ENCODE results near the gene RBM38. TPM values are rescaled to one million over a fixed set of nuclear protein-coding genes. Genes with fewer than 3 reads are reported as not detected.

RBM38 gene
- total and polyA plus RNA-seq, 9 of the 15 experiments (the other 6 are each of a cell fraction or from before 2014, with no cell fraction given): 0.28 to 82.4 (median 33.2) TPM

DNA sequence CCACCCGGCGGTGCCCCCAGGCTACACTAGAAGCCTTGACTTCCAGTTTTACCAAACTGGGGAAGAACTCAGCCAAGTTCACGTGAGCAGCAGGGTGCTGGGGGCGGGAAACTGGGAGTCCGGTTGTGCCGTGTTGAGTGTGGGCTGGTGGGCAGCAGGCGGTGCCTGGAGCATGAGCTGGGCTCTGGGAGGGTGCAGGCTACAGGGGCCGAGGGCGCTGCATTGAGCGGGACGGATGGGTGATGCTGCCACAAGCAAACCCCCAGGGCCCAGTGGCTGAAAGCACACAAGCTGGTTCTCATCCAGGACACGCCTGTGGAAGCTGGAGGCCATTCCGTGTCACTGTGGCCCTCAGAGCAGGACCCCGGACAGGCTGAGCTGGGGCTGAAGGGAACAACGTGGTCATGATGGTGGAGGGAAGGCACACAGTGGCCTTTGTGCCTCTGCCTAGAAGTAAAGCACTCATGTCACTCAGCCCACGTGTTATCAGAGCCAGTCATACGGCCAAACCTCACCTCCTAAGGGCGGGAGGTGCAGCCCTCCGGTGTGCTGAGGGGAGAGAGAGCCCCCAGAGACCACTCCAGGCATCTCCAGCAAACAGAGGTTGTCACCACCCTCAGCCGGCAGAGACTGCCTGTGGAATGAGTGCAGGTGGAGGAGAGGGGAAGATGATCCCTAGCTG, 29.5 kb downstream of the RBM38 start (continued):
- TF ChIP-seq, protein P1, sequence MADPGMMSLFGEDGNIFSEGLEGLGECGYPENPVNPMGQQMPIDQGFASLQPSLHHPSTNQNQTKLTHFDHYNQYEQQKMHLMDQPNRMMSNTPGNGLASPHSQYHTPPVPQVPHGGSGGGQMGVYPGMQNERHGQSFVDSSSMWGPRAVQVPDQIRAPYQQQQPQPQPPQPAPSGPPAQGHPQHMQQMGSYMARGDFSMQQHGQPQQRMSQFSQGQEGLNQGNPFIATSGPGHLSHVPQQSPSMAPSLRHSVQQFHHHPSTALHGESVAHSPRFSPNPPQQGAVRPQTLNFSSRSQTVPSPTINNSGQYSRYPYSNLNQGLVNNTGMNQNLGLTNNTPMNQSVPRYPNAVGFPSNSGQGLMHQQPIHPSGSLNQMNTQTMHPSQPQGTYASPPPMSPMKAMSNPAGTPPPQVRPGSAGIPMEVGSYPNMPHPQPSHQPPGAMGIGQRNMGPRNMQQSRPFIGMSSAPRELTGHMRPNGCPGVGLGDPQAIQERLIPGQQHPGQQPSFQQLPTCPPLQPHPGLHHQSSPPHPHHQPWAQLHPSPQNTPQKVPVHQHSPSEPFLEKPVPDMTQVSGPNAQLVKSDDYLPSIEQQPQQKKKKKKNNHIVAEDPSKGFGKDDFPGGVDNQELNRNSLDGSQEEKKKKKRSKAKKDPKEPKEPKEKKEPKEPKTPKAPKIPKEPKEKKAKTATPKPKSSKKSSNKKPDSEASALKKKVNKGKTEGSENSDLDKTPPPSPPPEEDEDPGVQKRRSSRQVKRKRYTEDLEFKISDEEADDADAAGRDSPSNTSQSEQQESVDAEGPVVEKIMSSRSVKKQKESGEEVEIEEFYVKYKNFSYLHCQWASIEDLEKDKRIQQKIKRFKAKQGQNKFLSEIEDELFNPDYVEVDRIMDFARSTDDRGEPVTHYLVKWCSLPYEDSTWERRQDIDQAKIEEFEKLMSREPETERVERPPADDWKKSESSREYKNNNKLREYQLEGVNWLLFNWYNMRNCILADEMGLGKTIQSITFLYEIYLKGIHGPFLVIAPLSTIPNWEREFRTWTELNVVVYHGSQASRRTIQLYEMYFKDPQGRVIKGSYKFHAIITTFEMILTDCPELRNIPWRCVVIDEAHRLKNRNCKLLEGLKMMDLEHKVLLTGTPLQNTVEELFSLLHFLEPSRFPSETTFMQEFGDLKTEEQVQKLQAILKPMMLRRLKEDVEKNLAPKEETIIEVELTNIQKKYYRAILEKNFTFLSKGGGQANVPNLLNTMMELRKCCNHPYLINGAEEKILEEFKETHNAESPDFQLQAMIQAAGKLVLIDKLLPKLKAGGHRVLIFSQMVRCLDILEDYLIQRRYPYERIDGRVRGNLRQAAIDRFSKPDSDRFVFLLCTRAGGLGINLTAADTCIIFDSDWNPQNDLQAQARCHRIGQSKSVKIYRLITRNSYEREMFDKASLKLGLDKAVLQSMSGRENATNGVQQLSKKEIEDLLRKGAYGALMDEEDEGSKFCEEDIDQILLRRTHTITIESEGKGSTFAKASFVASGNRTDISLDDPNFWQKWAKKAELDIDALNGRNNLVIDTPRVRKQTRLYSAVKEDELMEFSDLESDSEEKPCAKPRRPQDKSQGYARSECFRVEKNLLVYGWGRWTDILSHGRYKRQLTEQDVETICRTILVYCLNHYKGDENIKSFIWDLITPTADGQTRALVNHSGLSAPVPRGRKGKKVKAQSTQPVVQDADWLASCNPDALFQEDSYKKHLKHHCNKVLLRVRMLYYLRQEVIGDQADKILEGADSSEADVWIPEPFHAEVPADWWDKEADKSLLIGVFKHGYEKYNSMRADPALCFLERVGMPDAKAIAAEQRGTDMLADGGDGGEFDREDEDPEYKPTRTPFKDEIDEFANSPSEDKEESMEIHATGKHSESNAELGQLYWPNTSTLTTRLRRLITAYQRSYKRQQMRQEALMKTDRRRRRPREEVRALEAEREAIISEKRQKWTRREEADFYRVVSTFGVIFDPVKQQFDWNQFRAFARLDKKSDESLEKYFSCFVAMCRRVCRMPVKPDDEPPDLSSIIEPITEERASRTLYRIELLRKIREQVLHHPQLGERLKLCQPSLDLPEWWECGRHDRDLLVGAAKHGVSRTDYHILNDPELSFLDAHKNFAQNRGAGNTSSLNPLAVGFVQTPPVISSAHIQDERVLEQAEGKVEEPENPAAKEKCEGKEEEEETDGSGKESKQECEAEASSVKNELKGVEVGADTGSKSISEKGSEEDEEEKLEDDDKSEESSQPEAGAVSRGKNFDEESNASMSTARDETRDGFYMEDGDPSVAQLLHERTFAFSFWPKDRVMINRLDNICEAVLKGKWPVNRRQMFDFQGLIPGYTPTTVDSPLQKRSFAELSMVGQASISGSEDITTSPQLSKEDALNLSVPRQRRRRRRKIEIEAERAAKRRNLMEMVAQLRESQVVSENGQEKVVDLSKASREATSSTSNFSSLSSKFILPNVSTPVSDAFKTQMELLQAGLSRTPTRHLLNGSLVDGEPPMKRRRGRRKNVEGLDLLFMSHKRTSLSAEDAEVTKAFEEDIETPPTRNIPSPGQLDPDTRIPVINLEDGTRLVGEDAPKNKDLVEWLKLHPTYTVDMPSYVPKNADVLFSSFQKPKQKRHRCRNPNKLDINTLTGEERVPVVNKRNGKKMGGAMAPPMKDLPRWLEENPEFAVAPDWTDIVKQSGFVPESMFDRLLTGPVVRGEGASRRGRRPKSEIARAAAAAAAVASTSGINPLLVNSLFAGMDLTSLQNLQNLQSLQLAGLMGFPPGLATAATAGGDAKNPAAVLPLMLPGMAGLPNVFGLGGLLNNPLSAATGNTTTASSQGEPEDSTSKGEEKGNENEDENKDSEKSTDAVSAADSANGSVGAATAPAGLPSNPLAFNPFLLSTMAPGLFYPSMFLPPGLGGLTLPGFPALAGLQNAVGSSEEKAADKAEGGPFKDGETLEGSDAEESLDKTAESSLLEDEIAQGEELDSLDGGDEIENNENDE (IDR thresholded peaks at IDR 0.05; ENCODE audit: low read depth, low read length): no peak
- TF ChIP-seq YY1 (IDR thresholded peaks at IDR 0.05; ENCODE audit: borderline replicate concordance in 1 of 3, control insufficient read depth in 1 of 3, extremely low read depth in 1 of 3, insufficient read depth in 3 of 3, insufficient read length in 1 of 3, insufficient replicate concordance in 2 of 3, low read depth in 1 of 3, low read length in 2 of 3): peak in 1 of 3 experiments; percentile 29
- TF ChIP-seq KLF16 (IDR thresholded peaks at IDR 0.05): no peak
- no peak for TF ChIP-seq ZBTB17 (CRISPR knock-in tag; IDR thresholded peaks at IDR 0.05)
- TF ChIP-seq CBFA2T3 (IDR thresholded peaks at IDR 0.05): peak; percentile 40
- peak; percentile 12; the same call in 1 of the 2 replicates for TF ChIP-seq PHF8 (IDR thresholded peaks at IDR 0.05; ENCODE audit: borderline replicate concordance, low read length)
- TF ChIP-seq, protein P2, sequence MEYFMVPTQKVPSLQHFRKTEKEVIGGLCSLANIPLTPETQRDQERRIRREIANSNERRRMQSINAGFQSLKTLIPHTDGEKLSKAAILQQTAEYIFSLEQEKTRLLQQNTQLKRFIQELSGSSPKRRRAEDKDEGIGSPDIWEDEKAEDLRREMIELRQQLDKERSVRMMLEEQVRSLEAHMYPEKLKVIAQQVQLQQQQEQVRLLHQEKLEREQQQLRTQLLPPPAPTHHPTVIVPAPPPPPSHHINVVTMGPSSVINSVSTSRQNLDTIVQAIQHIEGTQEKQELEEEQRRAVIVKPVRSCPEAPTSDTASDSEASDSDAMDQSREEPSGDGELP (CRISPR knock-in tag; IDR thresholded peaks at IDR 0.05; ENCODE audit: borderline replicate concordance): peak; percentile 13; the same call in 1 of the 2 replicates
- TF ChIP-seq, protein P3, sequence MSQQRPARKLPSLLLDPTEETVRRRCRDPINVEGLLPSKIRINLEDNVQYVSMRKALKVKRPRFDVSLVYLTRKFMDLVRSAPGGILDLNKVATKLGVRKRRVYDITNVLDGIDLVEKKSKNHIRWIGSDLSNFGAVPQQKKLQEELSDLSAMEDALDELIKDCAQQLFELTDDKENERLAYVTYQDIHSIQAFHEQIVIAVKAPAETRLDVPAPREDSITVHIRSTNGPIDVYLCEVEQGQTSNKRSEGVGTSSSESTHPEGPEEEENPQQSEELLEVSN (IDR thresholded peaks at IDR 0.05; ENCODE audit: borderline replicate concordance in 1 of 2, extremely low read depth in 1 of 2, insufficient read depth in 1 of 2, insufficient read length in 1 of 2, low read depth in 1 of 2, low read length in 1 of 2, poor library complexity in 1 of 2, severe bottlenecking in 1 of 2): peak; percentile 45 to 59
- TF ChIP-seq NFIX (CRISPR knock-in tag; IDR thresholded peaks at IDR 0.05; ENCODE audit: low read depth): no peak
- TF ChIP-seq CBFA2T2 (conservative IDR thresholded peaks at IDR 0.05): 0 out of 2 replicates have a peak, but pooled peaks have one; percentile 5
- TF ChIP-seq RAD51 (IDR thresholded peaks at IDR 0.05; ENCODE audit: borderline replicate concordance, low read depth): 0 out of 2 replicates have a peak, but pooled peaks have one; percentile 27
- no peak for TF ChIP-seq CC2D1A (IDR thresholded peaks at IDR 0.05)
